IPS DF 6.9 (cell line): ENCODE data around the gene CEMP1.
A peak's percentile ranks its signal among the peaks of the same experiment; 100 is the strongest.

ENCODE experiments used
- DNase-seq: peaks from one replicate; pipeline ENCODE4 v3.0.0-alpha.2; 2013; ENCODE audit warnings: low read depth, low spot score
- H3K27ac ChIP-seq: one replicate; pipeline ENCODE4 v1.5.1; 2013; ENCODE audit warnings: low read length, control low read depth
- H3K27me3 ChIP-seq: 2 replicates; pipeline ENCODE4 v1.6.1; 2013; ENCODE audit warnings: mild to moderate bottlenecking, low read length; ENCODE audit not compliant: control insufficient read depth, insufficient read depth
- H3K36me3 ChIP-seq: 2 replicates; pipeline ENCODE4 v1.6.1; 2013; ENCODE audit warnings: low read length; ENCODE audit not compliant: control insufficient read depth, insufficient read depth
- H3K4me1 ChIP-seq: 2 replicates; pipeline ENCODE4 v1.6.1; 2013; ENCODE audit warnings: low read length; ENCODE audit not compliant: control insufficient read depth, insufficient read depth
- H3K4me3 ChIP-seq: 2 replicates; pipeline ENCODE4 v1.5.1; 2013; ENCODE audit warnings: mild to moderate bottlenecking, low read length
- H3K9me3 ChIP-seq: 2 replicates; pipeline ENCODE4 v1.6.1; 2013; ENCODE audit warnings: low read length, inconsistent platforms; ENCODE audit not compliant: control insufficient read depth, insufficient read depth
- WGBS: extraction: QIAGEN DNeasy Blood & Tissue Kit; methylation state at CpG from one replicate; pipeline ENCODE4 v1.1.7; 2013; ENCODE audit warnings: mixed read lengths, missing lambda C conversion rate; ENCODE audit not compliant: insufficient read length, insufficient coverage; 5-methylcytosine and 5-hydroxymethylcytosine counted together

Gene CEMP1

DNA sequence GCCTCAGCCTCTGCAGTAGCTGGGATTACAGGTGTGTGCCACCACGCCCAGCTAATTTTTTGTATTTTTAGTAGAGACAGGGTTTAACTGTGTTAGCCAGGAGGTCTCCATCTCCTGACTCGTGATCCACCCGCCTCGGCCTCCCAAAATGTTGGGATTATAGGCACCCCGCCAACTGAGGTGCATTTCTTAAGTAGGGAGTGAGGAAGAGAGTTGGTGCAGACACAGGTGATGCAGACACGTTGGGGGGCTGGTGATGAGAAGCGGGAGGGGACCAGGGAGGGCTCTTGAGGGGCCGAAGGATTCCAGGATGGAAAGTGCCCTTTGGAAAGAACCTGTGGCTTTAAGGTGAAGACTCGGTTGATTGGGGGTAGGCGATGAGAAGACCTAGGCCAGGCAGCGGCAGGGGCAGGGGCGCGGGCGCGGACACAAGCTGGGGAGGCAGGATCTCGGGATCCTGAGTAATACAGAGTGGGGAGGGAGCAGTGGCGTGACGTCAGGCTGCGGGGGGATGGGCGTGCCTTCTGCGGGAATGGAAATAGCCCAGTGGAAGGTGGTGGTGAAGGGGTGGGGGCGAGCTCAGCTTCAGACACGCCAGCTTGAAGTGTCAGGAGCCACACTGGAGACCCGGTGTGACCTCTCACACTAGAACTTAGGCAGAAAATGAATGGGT, 19.9 kb downstream of the CEMP1 start:
- H3K27me3 ChIP-seq = no peaks in the 10 kb centered on the region
- no peak overlapping the region for H3K4me3 ChIP-seq
- DNase-seq = no peak
- H3K4me1 ChIP-seq = peaks cover 10% of the 10 kb centered on the region
- H3K36me3 ChIP-seq = no peaks in the 10 kb centered on the region
- no peak overlapping the region for H3K27ac ChIP-seq
- WGBS = no CpG with 5 or more reads among the region's 24 CpGs
- no peaks in the 10 kb centered on the region for H3K9me3 ChIP-seq

DNA sequence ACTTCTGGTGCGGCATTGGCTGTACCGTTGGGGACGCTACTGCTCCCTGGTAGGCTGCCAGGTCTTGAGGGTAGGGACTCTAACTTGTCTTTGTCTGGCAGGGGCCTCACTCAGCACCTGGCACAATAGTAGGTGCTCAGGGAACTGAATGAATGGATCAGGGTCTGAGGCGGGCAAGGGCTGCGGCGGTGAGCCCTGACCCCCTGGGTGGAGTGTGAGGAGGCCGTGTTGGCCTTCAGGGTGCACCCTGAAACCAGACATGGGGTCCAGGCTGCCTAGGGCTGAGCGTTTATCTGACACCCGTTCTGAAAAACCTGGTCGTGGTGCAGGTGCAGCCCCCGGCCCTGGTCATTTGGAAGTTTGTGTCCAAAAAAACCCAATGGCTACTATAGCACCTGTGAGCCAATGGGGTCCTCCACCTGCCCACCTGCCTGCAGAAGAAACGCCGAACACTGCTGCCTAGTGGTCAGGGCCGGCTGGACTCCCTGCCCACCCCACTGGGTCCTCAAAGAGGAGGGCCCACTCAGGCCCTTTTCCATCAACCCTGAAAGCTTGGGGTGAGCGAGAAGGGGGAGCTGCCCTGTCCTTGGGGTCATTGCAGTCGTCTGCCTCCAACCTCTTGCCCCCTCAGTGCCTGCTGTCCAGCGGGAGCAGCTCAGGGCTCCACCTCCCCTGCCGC, 22.3 kb downstream of the CEMP1 start:
- no peaks in the 10 kb centered on the region for H3K36me3 ChIP-seq
- H3K27me3 ChIP-seq = no peaks in the 10 kb centered on the region
- no peaks in the 10 kb centered on the region for H3K9me3 ChIP-seq
- peaks cover 7% of the 10 kb centered on the region; the same call in 1 of the 2 replicates for H3K4me1 ChIP-seq
- no peak for DNase-seq
- no CpG with 5 or more reads among the region's 18 CpGs for WGBS
- no peak overlapping the region for H3K27ac ChIP-seq
- no peak overlapping the region for H3K4me3 ChIP-seq

DNA sequence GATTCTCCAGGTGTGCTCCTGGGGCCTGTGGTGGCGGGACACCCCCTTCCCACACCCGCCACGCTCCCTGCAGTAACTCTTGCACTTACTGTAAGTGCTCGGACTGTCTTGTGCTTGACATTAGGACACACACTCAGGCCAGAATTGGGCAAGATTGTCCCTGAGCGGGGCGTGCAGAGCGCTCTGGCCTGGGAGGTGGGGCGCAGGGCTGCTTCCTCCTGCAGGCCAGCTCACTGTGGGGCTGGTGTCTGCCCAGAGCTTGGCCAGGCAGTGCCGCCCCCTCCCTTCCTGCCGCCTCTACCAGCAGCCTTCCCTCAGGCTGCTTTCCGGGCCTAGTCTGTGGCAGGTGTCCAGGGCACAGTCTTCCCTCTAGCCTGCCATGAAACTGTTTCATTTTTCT, 23.5 kb downstream of the CEMP1 start:
- no peak overlapping the region for H3K27ac ChIP-seq
- WGBS = no CpG with 5 or more reads among the region's 11 CpGs
- no peak for DNase-seq
- H3K27me3 ChIP-seq = no peaks in the 10 kb centered on the region
- no peaks in the 10 kb centered on the region for H3K36me3 ChIP-seq
- H3K4me3 ChIP-seq = no peak overlapping the region
- peaks cover 7% of the 10 kb centered on the region; the same call in 1 of the 2 replicates for H3K4me1 ChIP-seq
- H3K9me3 ChIP-seq = no peaks in the 10 kb centered on the region

DNA sequence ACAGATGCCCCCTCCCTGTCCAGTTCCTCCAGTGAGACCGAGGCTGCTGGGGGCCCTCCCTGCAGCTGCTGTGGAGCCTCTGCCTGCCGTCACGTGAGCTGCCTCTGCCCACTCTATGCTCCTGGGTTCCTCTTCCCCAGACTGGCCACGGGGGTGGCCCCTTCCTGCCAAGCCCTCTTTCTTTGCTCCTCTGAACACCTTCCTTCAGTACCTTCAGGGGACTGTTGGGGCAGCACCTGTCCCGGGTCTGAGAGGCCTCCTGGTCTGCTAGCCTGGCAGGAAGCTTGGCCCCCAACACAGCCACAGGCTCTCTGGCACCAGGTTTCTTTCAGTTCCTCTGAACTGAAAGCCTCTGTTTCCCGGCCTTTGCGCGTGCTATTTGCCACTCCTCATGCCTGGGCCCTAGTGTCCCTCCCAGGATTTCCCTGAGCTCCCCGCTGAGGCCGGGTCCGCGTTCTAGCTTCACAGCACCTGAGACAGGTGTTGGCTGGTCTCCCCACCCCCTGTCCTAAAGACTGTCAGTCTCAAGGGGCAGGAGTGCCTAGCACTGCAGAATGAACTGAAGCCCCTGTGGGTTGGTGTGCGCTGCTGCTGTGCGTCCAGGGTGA, 24.1 kb downstream of the CEMP1 start:
- H3K4me3 ChIP-seq = no peak overlapping the region
- DNase-seq = no peak
- WGBS = no CpG with 5 or more reads among the region's 14 CpGs

DNA sequence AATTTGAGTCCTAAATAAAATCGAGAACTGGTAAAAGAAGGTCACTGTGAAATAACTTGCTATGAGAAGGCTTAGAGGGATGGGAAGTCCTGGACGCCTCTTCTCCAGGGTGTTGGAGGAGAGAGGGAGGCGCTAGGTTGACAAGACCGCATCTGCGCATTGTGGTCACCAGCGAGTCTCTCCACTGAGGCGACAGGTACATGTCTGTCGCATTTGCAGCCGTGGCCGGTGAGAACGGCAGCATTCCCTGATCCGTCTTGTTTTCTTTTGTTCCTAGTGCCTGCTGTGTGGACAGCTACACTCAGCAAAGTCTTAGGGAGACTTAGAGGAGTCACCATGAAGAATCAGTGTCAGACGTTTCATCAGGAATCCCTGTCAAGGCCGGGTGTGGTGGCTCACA, 25.5 kb downstream of the CEMP1 start:
- no peaks in the 10 kb centered on the region for H3K27me3 ChIP-seq
- H3K4me1 ChIP-seq = peaks cover 4% of the 10 kb centered on the region
- H3K9me3 ChIP-seq = no peaks in the 10 kb centered on the region
- 100% methylated on average over 1 of the region's 14 CpGs for WGBS
- H3K4me3 ChIP-seq = no peak overlapping the region
- no peak for DNase-seq
- H3K27ac ChIP-seq = no peak overlapping the region
- H3K36me3 ChIP-seq = no peaks in the 10 kb centered on the region

More for the DNA sequence above, 24.1 kb downstream of the CEMP1 start:
- peaks cover 4% of the 10 kb centered on the region; the same call in 1 of the 2 replicates for H3K4me1 ChIP-seq
- H3K27me3 ChIP-seq = no peaks in the 10 kb centered on the region
- H3K27ac ChIP-seq = no peak overlapping the region
- H3K36me3 ChIP-seq = no peaks in the 10 kb centered on the region
- no peaks in the 10 kb centered on the region for H3K9me3 ChIP-seq

DNA sequence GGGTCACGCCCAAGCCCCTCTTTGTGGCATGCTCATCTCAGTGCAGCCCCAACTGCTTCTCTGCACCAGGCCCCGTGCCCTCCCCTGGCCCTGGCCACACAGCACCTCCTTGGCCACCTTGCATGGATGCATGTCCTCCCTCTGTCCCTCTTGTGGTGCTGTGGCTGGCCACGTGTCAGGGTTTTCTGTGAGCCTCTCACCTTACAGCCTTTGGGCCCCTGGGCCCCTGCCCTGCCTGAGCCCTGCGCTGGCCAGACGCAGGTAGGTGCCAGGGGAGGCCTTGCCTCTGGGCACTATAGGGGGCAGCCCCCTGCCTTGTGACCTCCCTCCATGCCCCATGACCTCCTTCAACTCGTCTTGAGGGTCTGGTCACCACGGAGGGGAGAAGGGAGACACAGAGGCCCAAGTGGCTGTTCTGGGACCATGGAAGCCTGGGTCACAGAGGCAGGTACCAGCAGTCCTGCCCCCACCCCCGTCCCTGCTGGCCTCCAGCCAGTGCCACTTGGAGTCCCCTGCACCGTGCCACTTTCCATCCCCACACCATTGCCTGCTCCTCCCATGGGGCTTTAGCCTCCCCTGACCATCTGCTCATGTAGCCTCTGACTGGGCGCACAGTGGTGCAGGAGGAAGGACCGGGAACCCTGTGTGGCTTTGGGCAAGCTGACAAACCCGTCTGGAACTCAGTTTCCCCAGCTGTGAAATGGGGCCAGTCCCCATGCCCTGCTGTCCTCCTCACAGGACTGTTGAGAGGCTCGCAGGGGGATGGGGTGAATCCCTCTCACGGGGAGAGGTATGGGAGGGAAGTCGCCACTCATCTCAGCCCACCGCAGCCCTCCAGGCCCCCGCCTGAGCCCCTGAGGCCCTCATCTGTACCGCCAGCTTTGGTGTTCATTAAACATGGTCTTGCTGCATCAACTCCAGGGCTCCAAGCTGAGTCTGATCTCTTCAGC, 29.0 kb downstream of the CEMP1 start:
- peaks cover 4% of the 10 kb centered on the region for H3K4me1 ChIP-seq
- no peak overlapping the region for H3K27ac ChIP-seq
- no peak overlapping the region for H3K4me3 ChIP-seq
- DNase-seq = no peak
- WGBS = no CpG with 5 or more reads among the region's 18 CpGs
- H3K9me3 ChIP-seq = no peaks in the 10 kb centered on the region
- H3K36me3 ChIP-seq = peaks cover 11% of the 10 kb centered on the region; the same call in 1 of the 2 replicates
- no peaks in the 10 kb centered on the region for H3K27me3 ChIP-seq

DNA sequence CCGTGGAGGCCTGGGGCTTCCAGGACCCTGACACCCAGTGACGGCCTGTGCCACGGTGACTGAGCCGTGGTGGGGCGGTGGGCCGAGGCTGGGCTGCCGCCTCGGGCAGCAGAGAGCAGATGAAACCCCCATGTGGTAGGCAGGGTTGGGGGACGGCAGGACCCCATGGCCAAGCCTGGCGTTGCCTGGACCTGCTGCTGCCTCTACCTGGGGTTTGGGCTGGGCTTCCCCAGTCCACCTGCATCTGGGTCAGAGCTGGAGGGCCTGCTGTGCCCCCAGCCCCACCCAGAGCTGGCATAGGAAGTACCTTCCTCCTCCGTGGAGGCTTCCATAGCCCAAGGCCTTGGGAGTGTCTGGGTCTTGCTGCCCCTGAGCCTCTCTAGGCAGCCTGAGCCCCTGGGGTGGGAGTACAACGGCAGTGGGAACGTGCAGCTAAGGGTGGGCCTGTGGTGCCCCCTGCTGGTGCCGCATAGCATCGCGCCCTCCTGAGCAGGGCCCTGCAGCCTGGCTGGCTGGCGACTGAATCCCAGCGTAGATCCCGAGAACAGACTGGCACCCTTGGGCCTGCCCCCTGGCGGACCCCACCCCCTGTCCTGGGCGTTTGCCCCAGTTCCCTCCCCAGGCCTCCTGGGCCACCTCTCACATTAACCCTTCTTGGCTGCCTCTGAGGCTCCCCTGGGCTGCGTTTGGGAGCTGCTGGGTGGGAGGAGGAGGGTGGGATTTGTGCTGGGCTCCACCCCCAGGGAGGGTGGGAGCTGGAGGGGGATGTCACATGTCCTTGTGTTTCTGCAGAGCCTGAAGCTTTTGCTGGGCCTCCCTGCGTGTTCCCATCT, 30.1 kb downstream of the CEMP1 start:
- Histone ChIP-seq H3K4me1 (peaks cover 4% of the 10 kb centered on the region), H3K36me3 (peaks cover 20% of the 10 kb centered on the region), H3K4me3 (peak overlapping the region; percentile 31; the same call in 1 of the 2 replicates), H3K9me3 (no peaks in the 10 kb centered on the region), H3K27me3 (no peaks in the 10 kb centered on the region), H3K27ac (no peak overlapping the region)
- no CpG with 5 or more reads among the region's 23 CpGs for WGBS
- peak; percentile 71 for DNase-seq

DNA sequence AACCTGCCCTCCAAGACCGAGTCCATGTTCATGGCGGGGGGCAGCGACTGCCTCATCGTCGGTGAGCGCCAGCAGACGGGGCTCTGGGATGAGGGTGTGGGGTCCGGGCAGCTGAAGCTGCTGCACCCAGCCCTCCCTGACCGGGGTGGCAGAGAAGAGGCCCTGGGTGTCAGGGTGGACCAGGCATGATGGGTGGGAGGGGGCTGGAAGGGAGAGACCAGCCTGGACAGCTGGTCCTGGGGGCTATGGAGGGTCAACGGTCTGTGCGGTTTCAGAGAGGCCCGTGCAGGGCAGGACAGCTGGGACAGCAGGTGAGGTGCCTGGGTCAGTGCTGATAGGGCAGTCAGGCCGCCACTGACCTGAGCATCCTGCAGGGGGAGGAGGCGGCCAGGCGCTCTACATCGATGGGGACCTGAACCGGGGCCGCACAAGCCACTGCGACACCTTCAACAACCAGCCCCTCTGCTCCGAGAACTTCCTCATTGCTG, 30.7 kb downstream of the CEMP1 start:
- Histone ChIP-seq H3K9me3 (no peaks in the 10 kb centered on the region), H3K4me3 (no peak overlapping the region), H3K27me3 (no peaks in the 10 kb centered on the region), H3K27ac (no peak overlapping the region), H3K36me3 (peaks cover 22% of the 10 kb centered on the region), H3K4me1 (peaks cover 4% of the 10 kb centered on the region)
- no CpG with 5 or more reads among the region's 20 CpGs for WGBS
- no peak for DNase-seq

DNA sequence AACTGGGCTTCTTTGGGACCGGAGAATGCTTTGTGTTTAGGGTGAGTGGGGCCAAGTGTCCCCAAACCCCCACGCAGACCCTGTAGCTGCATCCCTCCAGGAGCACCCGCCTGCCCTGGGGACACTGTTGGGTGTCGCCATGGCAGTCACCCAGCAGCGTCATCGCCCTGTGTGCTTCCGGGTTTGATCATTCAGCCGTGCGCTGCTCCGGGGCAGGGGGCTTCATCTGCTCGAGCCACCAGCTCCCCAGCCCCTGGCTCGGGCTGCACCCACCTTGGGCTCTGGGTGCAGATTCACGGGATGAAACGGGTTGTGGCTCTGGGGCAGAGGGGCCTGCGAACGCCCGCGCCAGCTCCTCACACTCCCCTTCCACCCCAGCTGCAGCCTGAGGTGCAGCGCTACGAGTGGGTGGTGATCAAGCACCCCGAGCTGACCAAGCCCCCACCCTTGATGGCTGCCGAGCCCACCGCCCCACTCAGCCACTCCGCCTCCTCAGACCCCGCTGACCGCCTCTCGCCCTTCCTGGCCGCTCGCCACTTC, 31.2 kb downstream of the CEMP1 start:
- Histone ChIP-seq H3K27ac (no peak overlapping the region), H3K27me3 (no peaks in the 10 kb centered on the region), H3K4me3 (no peak overlapping the region), H3K9me3 (no peaks in the 10 kb centered on the region), H3K36me3 (peaks cover 22% of the 10 kb centered on the region), H3K4me1 (peaks cover 4% of the 10 kb centered on the region)
- no peak for DNase-seq
- no CpG with 5 or more reads among the region's 29 CpGs for WGBS
